ENCODE data around the gene CRYAB. TPM values are rescaled to one million over a fixed set of nuclear protein-coding genes. Genes with fewer than 3 reads are reported as not detected.

Gene CRYAB
- 10 to 100 TPM; 59.0 to 80.1 TPM for total RNA-seq

GRCh38 chr11:111911563-111912401, at the start of gene CRYAB:
TSS of gene CRYAB (minus strand) at chr11:111911770. CDS start at chr11:111911724, 46 bp downstream.
- intact Hi-C loops (cut with DNase I) = loop anchor here (1.0 to 2.0 kb wide), 2 partner anchors 32 to 67 kb away; partner anchors contain the start of genes CFAP68 and FDXACB1
- H3K9me3 ChIP-seq = no peaks in the 10 kb centered on the region
- H3K27me3 ChIP-seq (replicated peaks; ENCODE audit: insufficient read depth) = no peaks in the 10 kb centered on the region
- peak; percentile 96 for DNase-seq (ENCODE audit: low spot score)
- H3K27ac ChIP-seq = peak within 1 kb of the TSS; percentile 92 to 95
- H3K4me1 ChIP-seq (replicated peaks) = peaks cover 15% of the 10 kb centered on the region
- H3K4me3 ChIP-seq = peak within 1 kb of the TSS; percentile 31 to 33
- no peaks in the 10 kb centered on the region for H3K36me3 ChIP-seq
- TF ChIP-seq POLR2AphosphoS5 (IDR thresholded peaks at IDR 0.05) (peak; percentile 95), POLR2A (IDR thresholded peaks at IDR 0.05) (peak; percentile 57)
- TF ChIP-seq, protein P1, sequence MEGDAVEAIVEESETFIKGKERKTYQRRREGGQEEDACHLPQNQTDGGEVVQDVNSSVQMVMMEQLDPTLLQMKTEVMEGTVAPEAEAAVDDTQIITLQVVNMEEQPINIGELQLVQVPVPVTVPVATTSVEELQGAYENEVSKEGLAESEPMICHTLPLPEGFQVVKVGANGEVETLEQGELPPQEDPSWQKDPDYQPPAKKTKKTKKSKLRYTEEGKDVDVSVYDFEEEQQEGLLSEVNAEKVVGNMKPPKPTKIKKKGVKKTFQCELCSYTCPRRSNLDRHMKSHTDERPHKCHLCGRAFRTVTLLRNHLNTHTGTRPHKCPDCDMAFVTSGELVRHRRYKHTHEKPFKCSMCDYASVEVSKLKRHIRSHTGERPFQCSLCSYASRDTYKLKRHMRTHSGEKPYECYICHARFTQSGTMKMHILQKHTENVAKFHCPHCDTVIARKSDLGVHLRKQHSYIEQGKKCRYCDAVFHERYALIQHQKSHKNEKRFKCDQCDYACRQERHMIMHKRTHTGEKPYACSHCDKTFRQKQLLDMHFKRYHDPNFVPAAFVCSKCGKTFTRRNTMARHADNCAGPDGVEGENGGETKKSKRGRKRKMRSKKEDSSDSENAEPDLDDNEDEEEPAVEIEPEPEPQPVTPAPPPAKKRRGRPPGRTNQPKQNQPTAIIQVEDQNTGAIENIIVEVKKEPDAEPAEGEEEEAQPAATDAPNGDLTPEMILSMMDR (IDR thresholded peaks at IDR 0.05) = no peak
- 24% methylated on average over 17 of the region's 17 CpGs for WGBS

DNA sequence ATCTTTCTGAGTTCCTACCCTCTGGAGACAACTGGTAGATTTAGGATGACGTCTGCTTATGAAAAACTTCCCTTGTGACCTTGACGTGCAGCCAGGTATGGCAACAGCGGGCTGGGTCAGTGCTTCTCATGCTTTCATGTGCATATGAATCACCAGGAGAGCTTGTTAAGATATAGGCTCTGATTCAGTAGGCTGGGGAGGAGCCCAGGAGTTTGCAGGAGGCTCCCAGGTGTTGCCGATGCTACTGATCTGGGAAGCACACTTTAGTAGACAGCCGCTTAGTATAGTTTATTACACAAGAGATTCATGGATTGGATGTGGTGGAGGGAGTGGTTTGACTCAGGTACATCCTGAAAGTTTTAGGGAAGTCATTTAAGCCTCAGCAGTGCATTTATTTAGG, 49.3 kb upstream of the CRYAB start:
- Histone ChIP-seq H3K27ac (no peak overlapping the region), H3K4me3 (no peak overlapping the region), H3K36me3 (no peaks in the 10 kb centered on the region), H3K27me3 (replicated peaks; ENCODE audit: insufficient read depth) (no peaks in the 10 kb centered on the region), H3K9me3 (no peaks in the 10 kb centered on the region), H3K4me1 (replicated peaks) (no peaks in the 10 kb centered on the region)
- intact Hi-C loops (cut with DNase I) = no loop called here
- 74% methylated on average over 5 of the region's 5 CpGs for WGBS
- TF ChIP-seq POLR2A (IDR thresholded peaks at IDR 0.05) (peak; percentile 20), POLR2AphosphoS5 (IDR thresholded peaks at IDR 0.05) (no peak)
- TF ChIP-seq, protein P1 (IDR thresholded peaks at IDR 0.05) = no peak
- no peak for DNase-seq (ENCODE audit: low spot score)

- TF ChIP-seq POLR2A (IDR thresholded peaks at IDR 0.05) = no peak
- TF ChIP-seq, protein P1 (IDR thresholded peaks at IDR 0.05) = no peak
- no peak for TF ChIP-seq POLR2AphosphoS5 (IDR thresholded peaks at IDR 0.05)
- Histone ChIP-seq H3K9me3 (no peaks in the 10 kb centered on the region), H3K36me3 (no peaks in the 10 kb centered on the region), H3K4me1 (replicated peaks) (no peaks in the 10 kb centered on the region), H3K27ac (no peak overlapping the region), H3K27me3 (replicated peaks; ENCODE audit: insufficient read depth) (no peaks in the 10 kb centered on the region), H3K4me3 (no peak overlapping the region)
- no peak for DNase-seq (ENCODE audit: low spot score)
- intact Hi-C loops (cut with DNase I) = no loop called here
- WGBS = 91% methylated on average over 12 of the region's 12 CpGs
Measured at GRCh38 chr11:111957663-111958444, 46.3 kb upstream of the CRYAB start.

DNA sequence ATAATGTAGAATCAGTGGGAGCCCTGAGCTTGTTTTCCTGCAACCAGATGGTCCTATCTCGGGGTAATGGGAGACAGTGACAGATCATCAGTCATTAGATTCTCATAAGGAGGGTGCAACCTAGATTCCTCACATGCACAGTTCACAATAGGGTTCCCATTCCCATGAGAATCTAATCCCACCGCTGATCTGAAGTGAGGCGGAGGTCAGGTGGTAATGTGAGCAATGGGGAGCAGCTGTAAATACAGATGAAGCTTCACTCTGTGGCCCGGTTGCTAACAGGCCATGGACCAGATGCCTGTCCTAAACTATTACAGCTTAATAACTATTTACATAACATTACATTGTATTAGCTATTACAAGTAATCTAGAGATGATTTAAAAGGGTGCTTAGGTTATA, 42.6 kb upstream of the CRYAB start:
- no peaks in the 10 kb centered on the region for H3K9me3 ChIP-seq
- H3K36me3 ChIP-seq = no peaks in the 10 kb centered on the region
- DNase-seq (ENCODE audit: low spot score) = no peak
- no peak overlapping the region for H3K4me3 ChIP-seq
- TF ChIP-seq POLR2AphosphoS5 (IDR thresholded peaks at IDR 0.05) (no peak), POLR2A (IDR thresholded peaks at IDR 0.05) (no peak)
- TF ChIP-seq, protein P1 (IDR thresholded peaks at IDR 0.05) = no peak
- intact Hi-C loops (cut with DNase I) = no loop called here
- WGBS = 98% methylated on average over 4 of the region's 4 CpGs
- H3K27ac ChIP-seq = no peak overlapping the region
- H3K4me1 ChIP-seq (replicated peaks) = no peaks in the 10 kb centered on the region
- H3K27me3 ChIP-seq (replicated peaks; ENCODE audit: insufficient read depth) = no peaks in the 10 kb centered on the region

Measured in prostate gland (tissue), 2 donors.